ENCODE measurements around the gene ZC3H11A.
A peak's percentile ranks its signal among the peaks of the same experiment; 100 is the strongest.

- TF ChIP-seq CTCF (IDR thresholded peaks at IDR 0.05) (no peak), POLR2A (IDR thresholded peaks at IDR 0.05) (peak in 3 of 4 donors; percentile 52 to 77 (median 67))
These were observed at the start of gene ZC3H11A, which contains the start of gene ZBED6 for GRCh38 chr1:203795441-203796235.
